ENCODE data around the gene PVALEF.
A peak's percentile ranks its signal among the peaks of the same experiment; 100 is the strongest.

PVALEF gene

DNA sequence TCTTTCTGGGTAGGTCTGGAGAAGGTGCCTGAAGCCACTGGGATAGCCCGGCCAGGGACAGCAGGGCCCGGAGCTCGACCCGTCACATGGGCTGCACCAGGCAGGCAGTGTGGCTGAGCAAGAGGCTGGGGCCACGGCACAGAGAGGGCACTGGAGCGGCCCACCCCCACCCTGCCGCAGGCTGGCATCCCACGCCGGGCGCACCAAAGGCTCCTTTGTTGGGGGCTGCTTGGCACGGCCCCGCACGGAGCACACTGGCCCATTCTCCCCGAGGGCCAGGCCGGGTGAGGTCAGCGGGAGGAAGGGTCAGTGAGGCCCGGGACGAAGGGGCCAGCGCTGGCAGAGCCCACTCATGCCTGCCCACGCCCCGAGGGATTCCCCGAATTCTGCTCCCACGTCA lies 36.5 kb upstream of the PVALEF start:
- DNase-seq (ENCODE audit: low spot score) = no peak

DNA sequence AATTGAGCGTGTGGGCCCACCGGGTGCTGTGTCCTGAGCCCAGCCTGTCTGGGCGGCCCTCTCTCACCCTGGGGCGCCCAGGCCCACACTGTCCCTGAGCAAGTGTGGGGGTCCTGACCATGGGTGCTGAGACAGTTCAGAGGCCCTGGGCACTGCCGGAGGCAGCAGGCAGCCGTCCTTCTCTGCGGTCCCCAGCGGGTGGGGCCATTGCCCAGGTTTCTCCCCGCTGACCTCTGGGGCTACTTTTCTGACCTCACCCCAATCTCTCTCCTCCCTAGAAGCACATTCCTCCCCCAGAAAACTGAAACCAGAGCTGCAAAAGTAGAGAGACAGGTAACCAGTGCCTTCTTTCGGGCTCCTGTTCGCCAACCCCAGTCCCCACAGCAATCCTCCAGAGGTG lies 36.0 kb upstream of the PVALEF start:
- no peak for DNase-seq (ENCODE audit: low spot score)

DNA sequence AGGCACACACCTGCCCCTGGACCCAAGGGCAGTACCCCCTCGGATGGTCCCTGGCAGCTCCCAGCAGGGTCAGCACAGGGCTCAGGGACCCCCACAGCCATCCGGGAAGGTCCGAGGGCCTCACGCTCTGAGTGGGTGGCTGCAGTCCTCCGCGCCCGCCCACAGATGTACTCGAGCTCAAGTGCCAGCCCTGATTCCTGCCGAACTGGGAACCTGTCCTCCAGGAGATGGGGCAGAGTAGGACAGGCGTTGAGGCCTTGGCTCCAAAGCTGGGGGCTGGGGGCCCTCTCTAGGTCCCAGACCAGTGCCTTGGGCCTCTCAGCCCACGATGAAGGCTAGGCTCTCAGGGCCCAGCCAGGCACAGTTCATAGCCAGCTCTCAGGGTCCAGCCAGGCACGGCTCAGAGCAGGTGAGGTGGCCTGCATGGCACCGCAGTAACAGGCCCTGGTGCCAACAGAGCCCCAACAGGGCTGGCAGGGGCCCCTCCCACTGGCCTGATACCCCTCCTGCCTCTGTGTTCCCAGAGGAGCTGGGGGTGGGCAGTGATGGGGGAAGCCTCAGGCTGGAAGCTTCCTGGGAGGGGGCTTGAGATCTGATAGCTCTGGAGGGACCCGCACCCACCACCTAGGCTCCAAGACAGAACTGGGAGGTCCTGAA lies 35.5 kb upstream of the PVALEF start:
- DNase-seq (ENCODE audit: low spot score) = no peak

DNA sequence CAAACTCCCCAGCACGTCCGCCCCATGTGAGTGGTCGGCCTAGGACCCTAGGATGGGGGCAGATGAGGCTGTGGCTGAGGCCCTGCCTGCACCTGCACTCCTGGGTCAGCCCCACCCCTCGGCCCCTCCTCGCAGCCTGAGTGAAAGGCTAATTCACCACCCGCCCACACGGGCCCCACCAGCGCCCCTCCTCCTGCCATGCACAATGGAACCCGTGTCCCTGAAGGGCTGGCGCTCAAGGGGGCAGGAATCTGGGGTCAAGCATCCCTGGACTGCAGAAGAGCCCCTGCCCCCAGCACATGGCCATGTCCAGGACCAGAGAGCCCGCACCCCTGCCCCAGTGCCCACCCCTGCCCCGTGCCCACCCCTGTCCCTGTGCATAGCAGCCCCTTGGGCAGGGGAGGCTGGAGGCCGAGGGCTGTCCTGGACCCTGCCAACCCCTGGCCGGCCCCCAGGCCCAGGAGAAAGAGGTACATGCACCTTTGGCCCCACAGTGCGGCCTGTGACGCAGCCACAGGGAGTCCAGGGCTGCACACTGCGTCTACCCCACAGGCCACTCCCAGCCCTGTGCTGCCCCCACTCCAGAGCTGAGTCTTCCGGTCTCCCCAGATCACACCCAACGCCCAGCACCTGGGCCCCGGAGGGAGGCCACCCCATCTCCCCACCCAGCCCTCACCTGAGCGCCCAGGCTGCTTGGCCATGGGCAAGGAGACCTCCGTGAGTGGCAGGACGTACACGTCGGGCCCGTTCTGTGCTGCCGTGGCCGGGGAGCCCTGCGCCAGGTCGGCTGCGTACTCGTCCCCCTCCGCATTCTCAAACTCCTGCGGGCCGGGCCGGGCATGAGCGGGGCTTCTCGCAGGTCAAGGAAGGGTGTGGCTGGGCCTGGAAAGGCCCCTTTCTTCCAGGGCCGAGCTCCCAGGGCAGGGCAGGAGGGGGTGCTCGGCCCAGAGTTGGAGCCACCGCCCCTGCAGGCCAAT lies 34.6 kb upstream of the PVALEF start:
- no peak for DNase-seq (ENCODE audit: low spot score)

DNA sequence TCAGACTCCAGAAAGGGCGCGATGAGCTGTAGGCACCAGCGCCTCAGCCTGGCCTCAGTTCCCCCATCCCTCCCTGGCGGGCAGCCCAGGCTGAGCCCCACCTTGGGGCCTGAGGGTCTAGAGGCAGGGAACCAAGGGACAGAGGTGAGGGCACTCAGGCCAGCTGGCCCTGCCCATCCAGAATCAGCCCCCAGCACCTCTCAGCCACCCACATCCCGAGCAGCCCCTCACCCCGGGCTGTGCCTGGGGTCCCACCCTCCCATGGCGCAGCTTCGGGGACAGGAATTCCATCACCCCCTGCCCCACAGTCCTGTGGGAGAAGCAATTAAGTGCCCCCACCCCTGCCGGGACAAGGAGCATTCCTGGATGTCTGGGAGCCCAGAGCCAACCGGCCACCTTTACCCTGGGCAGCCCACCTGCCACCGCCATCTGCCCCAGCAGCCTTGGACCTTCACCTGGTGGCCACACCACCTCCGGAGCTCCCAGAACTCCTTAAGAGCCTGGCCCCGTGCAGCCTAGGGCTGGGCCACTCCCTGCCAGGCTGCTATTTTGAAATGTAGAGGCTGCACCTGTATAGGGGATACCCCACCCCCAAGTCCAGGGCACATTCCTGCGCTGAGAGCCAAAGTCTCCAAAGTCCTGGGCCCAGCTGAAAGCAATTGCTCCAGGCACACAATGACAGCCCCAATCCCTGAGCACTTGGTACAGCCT lies 33.7 kb upstream of the PVALEF start:
- no peak for DNase-seq (ENCODE audit: low spot score)

DNA sequence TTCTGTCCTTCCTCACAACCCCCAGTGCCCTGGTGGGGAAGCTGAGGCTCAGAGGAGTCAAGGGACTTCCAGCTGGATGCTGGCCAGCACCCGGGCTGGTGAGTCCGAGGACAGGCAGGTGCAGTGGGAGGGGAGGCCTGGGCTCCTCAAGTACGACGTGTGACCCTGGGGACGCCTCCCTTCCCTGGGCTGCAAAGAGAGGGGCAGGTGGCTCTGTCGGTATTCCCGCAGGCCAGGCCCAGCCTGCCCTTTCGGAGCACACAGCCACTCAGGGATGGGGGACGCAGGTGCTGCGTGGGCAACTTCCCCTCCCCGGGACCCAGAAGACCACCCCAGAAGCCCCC lies 33.1 kb upstream of the PVALEF start:
- DNase-seq (ENCODE audit: low spot score) = no peak

DNA sequence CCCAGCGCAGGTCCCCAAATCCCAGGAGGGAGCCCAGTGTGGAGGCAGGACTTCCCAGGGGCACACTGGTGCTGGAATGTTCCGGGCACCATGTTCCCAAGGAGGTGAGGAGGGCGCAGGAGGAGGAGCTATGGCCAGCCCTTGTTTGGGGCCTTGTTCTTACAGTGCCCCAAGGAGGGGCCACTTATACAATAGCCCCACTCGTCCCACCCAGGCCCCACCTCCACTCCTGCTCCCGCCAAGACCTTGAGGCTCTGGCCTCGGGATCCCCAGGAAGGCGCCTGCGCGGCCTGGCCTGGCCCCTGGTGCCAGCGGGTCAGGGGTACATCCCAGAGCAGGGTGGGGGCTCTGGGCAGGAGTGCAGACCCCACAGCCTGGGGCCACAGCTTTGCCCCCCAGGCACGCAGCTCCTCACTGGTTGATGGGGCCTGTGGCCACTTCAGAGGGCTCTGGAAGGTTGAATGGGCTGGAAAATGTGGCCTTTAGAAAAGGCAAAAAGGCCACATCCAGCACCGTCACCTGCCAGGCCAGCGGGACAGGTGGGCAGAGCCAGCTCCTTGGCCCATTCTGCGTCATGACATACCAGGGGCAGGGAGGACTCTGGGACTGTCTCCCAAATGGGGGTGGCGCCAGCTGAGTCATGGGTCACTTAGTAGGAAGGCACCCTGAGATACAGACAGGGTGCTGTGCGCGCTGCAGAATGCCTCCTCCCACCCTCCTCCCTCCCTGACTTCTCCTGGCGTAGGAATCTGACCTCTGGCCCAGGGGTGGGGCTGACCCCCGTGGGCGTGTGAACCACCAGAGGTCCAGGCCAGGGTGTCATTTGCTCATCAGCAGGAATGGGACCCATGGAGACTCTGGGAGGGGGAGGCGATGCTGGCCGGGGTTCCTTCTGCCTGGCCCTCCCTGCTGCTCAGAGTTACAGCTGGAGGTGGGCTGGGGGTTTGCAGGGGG lies 32.3 kb upstream of the PVALEF start:
- DNase-seq (ENCODE audit: low spot score) = no peak

DNA sequence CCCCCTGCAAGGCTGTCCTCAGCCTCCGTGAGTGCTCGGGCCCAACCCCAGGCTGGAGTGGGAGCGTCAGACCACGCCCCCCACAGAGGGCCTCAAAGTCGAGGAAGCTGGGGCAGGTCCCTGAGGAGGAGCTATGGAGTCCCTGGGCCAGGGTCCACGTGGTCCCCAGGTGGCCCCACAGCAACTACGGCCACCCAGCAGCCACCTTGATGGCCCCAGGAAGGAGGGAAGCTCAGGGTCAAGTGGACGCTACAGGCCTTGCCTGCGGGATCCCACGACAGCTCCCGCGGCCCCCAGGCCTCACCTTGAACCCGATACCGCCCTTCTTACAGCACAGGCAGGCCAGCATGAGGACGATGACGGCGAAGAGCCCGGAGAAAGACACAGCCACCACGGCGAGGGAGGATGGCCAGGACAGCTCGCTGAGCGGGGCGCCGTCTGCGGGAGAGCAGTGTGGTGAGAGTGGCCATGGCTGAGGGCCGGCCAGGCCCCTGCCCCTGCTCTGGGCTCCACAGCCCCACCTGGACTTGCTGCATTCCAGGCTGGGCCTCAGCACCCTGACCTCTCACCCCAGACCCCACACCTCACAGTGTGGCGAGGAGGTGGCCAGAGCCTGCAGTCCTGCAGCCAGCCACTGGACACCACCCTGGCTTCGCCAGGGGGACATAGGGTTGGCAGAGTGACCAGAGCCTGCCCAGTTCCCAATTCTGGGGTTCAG lies 31.1 kb upstream of the PVALEF start:
- DNase-seq (ENCODE audit: low spot score) = no peak

DNA sequence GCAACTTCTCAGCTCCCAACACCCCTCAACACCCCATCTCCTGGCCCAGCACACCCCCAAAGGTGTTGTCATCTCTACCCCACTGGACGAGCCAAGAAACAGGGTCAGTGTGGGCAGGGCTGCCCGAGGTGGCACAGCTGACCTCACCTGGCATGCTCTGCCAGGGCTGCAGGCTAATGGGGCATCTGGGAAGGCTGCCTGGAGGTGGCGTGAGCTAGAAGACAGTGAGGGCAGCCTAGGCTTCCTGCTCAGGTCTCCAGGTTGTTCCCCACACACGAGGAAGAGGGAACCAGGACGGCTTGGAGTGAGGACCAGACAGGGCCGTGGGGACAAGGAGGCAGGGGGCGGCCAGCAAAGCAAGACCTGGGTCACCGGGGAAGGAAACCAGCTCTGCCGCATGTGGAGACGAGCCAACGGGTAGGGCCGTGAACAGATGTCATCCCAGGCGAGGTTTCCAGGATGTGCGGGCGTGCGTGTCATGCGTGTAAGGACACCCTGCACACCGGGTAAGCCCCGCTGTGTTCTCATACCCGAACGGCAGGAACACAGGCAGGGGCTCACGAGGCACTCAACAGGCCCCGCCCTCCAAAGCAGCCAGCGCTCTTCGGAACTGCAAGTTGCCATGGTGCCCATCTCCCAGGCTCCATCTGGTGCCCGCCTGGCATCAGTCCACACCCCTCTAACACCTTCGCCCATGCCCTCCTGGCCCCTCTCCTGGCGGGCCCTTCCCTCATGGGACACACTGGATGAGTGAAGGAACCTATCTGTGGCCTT lies 29.6 kb upstream of the PVALEF start:
- no peak for DNase-seq (ENCODE audit: low spot score)

DNA sequence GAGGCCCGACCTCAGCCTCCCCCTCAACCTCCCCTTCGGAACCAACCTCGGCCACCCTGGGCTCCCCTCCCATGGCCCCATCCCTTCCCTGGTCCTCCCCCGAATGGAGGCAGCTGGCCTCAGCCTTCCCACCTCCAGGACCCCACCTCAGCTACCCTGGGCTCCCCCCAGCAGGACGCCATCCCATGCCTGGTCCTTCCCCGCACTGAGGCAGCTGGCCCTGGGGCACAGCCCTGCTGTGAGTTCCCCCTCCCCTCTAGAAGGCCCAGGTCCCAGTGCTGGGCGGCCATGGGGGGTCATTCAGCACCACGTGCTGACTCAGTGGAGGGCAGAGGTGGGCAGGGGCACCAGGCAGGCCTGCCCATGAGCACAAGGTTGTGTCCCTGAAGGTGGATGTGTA lies 28.9 kb upstream of the PVALEF start:
- no peak for DNase-seq (ENCODE audit: low spot score)

DNA sequence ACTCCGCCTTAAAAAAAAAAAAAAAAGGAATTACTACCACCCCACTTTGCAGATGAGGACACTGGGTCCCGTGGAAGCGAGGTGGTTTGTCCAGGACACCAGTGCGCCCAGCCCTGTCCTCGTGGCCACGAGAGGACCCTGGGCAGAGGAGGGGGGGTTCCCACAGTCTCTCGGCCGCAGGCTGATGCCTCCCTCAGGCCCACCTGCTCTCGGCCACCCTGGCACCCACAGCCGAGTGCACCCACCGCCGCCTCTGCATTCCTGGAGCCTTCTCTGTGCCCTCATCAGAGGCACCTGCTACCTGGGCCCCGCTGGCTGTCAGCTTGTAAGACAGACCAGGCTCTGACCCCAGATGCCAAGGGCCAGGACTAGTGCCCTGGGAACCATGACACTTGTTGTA lies 28.1 kb upstream of the PVALEF start:
- DNase-seq (ENCODE audit: low spot score) = no peak

DNA sequence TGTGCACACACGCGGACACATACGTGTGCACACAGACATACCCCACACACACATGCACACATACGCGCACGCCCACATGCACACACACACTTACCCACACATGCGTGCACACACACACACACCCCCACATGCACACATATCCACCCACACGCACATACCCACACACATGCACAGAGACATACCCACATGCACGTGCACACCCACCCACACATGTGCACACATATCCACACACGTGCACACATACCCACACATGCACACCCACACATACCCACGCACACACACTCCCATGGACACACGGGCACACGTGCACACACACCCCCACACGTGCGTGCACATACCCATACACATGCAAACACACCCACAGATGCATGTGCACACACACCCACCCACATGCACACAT lies 27.2 kb upstream of the PVALEF start:
- DNase-seq (ENCODE audit: low spot score) = no peak

DNA sequence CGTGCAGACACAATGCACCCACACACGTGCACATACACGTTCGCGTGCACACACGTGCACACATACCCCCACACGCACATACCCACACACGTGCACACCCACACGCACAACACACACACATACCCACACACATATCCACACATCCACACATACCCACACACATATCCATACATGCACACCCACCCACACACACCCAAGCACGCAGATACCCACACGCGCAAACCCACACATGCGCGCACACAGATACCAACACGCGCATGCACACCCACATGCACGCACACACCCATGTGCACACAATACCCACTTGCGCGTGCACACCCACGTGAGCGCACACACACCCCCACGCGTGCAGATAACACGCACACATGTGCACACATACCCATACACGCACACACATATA lies 26.8 kb upstream of the PVALEF start:
- no peak for DNase-seq (ENCODE audit: low spot score)

DNA sequence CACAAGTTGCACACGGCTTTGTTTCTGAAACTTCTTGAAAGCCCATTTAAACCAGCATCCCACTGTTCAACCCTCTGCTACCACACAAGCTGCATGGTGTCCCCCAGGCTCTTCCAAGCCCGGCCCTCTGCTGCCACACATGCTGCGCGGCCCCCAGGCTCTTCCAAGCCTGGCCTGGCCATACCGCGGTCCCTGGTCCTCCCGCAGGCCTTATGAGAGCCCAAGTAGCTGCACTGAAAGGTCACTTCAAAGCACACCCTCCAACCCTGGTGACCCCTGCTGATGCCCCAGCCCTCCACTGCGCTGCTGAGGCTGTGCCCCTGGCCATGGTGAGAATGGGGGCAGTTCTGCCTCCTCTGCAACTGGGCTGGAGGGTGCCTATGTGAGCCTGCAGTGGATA lies 25.9 kb upstream of the PVALEF start:
- DNase-seq (ENCODE audit: low spot score) = no peak

DNA sequence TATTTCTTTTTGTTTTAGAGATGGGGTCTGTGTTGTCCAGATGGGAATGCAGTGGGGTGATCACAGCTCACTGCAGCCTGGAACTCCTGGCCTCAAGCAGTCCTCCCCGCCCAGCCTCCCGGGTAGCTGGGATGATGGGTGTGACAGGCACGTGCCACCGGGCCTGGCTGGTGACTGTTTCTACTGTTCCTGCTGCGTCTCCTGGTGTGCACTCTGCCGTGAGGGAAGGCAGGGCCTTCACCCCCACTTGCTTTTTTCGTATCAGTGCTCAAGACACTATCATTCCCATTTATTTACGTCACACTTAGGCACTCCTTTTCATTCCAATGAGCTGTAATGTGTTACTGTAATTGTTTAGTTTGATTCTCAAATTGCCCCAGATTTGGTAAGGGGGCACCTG lies 25.3 kb upstream of the PVALEF start:
- no peak for DNase-seq (ENCODE audit: low spot score)

DNA sequence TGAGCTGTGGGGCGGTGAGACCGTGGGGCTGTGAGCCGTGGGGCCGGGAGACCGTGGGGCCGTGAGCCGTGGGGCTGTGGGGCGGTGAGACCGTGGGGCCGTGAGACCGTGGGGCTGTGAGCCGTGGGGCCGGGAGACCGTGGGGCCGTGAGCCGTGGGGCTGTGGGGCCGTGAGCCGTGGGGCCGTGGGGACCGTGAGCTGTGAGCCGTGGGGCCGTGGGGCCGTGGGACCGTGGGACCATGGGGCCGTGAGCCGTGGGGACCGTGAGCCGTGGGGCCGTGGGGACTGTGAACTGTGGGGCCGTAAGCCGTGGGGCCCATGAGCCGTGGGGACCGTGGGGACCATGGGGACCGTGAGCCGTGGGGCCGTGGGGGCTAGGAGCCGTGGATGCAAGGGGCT lies 24.6 kb upstream of the PVALEF start:
- no peak for DNase-seq (ENCODE audit: low spot score)

DNA sequence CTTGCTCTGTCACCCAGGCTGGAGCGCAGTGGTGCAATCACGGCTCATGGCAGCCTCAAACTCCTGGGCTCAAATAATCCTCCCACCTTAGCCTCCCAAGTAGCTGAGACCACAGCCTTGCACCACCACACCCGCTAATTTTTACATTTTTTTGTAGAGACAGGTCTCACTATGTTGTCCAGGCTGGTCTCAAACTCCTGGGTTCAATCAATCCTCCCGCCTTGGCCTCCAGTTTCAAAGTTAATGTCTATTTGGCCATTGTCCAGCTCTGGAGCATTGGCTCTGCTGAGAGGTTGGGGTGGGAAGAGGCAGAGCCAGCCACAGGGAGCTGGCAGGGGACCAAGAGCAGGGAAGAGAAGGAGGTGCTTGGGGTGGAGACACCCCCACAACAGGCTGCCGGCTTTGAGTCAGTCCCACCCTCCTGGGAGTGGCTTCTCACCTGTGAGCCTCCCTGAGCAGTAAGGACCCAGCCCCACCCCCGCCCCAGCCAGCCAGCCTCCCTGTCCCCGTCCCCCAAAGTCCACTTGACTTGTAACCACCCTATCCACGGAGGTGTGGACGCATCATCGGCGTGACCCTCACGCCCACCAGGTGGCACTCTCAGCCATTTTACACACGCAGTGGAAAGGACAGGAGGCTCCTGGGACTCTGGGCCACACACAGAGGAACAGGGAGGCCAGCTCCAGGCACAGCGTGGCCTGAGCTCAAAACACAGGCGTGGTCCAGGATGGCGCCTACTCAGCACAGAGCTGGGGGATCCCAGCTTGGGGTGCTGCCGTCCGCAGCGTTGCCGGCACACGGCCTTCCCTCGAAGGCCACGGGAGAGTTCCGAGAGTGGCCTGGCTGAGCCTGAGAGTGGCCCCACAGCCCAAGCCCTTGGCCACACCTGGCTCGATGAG lies 22.8 kb upstream of the PVALEF start:
- DNase-seq (ENCODE audit: low spot score) = peak; percentile 88

DNA sequence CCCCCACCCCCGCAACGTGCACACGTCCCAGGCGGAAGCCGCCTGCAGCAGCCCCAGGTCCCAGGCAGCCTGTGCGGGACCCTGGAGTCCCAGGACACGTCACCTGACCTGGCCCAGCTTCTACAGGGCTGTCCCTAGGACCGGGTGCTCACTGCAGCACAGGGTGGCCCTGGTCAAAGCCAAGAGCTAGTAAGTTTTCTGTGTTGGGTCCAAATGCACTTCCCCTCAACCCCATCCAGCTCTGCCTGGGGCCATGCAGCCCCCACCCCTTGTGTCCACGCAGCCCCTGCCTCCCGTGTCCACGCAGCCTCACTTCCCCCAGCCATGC lies 22.1 kb upstream of the PVALEF start:
- no peak for DNase-seq (ENCODE audit: low spot score)

DNA sequence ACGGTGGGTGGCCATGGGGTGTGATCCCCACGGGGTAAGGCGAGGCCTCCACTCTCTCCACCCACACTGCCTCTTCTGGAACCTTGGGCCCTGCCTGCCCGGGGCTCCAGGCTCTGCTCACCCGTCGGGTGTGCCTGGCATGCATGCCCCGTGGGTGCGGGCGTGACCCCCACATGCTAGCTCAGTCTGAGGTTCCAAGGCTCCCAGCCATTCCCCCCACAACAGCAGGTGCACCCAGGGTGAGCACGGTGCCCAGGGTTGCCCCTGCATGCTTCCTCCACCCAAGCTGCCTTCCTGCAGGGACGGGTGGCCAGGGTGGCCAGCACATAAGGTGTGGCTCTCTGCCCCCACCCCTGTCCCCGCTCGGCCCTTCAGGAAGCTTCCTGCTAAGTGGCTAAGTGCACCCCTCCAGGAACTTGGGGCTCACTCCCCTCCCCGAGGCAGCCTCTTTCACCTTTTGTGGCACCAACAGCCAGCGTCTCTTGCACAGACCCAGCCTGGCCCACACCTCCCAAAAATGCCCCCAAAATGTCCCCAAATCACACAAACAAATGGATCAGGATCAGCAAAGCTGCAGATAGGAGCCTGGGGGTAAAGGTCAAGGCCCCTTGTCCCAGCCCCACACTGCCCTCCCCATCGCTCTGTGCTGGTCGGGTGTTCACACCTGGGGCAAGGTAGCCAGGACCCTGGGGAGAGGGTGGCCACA lies 21.4 kb upstream of the PVALEF start:
- no peak for DNase-seq (ENCODE audit: low spot score)

Data from GM03348 (cell line).